ENCODE data around the gene CCKAR.

CCKAR gene

GRCh38 chr4:26491449-26492170 is 1.3 kb upstream of the CCKAR start:
- H3K4me3 ChIP-seq (ENCODE audit: low read depth, low read length) = no peak overlapping the region
- TF ChIP-seq CTCF (conservative IDR thresholded peaks at IDR 0.05; ENCODE audit: low read depth, low read length) = no peak
- no peak for DNase-seq (ENCODE audit: low read depth)

- H3K4me3 ChIP-seq (ENCODE audit: low read depth, low read length) = no peak overlapping the region
- DNase-seq (ENCODE audit: low read depth) = no peak
- no peak for TF ChIP-seq CTCF (conservative IDR thresholded peaks at IDR 0.05; ENCODE audit: low read depth, low read length)
Observed at GRCh38 chr4:26490960-26491284, 638 bp upstream of the CCKAR start.

- DNase-seq (ENCODE audit: low read depth) = peak; percentile 16
- H3K4me3 ChIP-seq (ENCODE audit: low read depth, low read length) = no peak overlapping the region
- TF ChIP-seq CTCF (conservative IDR thresholded peaks at IDR 0.05; ENCODE audit: low read depth, low read length) = no peak
Observed at GRCh38 chr4:26489101-26489985, 941 bp downstream of the CCKAR start.

GRCh38 chr4:26485684-26486083 is 4.6 kb downstream of the CCKAR start:
- H3K4me3 ChIP-seq (ENCODE audit: low read depth, low read length) = no peak overlapping the region
- TF ChIP-seq CTCF (conservative IDR thresholded peaks at IDR 0.05; ENCODE audit: low read depth, low read length) = no peak
- no peak for DNase-seq (ENCODE audit: low read depth)

- TF ChIP-seq CTCF (conservative IDR thresholded peaks at IDR 0.05; ENCODE audit: low read depth, low read length) = no peak
- H3K4me3 ChIP-seq (ENCODE audit: low read depth, low read length) = no peak overlapping the region
- no peak for DNase-seq (ENCODE audit: low read depth)
Observed at GRCh38 chr4:26484516-26484915, 5.8 kb downstream of the CCKAR start.

GRCh38 chr4:26484032-26484515 is 6.2 kb downstream of the CCKAR start:
- no peak for DNase-seq (ENCODE audit: low read depth)
- no peak for TF ChIP-seq CTCF (conservative IDR thresholded peaks at IDR 0.05; ENCODE audit: low read depth, low read length)
- no peak overlapping the region for H3K4me3 ChIP-seq (ENCODE audit: low read depth, low read length)

All from choroid plexus epithelial cell (primary cell).